ENCODE measurements around the gene ACSM5.

The ACSM5 gene

DNA sequence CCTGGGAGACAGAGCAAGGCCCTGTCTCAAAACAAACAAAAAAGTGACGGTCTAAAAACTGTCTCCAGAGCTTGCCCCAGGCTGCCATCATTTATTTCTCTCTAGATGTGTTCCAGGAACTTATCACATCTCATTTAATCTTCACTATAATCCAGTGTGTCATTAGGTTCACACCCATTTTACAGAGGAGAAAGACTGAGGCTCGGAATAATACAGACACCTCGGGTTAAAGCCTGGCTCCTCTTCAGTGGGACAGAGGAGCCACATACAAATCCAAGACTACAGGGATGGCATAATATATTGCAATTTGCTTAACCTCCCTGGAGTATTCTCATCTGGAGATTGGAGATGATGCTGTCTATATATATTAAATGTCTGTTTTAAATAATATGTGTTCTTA, 10.7 kb upstream of the ACSM5 start:
- Histone ChIP-seq H3K79me2 (ENCODE audit: control insufficient read depth, low read length) (no peaks in the 10 kb centered on the region), H3K4me2 (ENCODE audit: low read length) (no peak overlapping the region), H3K36me3 (ENCODE audit: control insufficient read depth, low read length) (no peaks in the 10 kb centered on the region), H3K4me3 (ENCODE audit: low read length) (no peak overlapping the region), H3F3A (ENCODE audit: control insufficient read depth, insufficient read depth) (no peaks in the 10 kb centered on the region), H3K9me3 (ENCODE audit: control insufficient read depth, insufficient read depth, low read length) (no peaks in the 10 kb centered on the region), H3K27me3 (ENCODE audit: control insufficient read depth, low read length) (no peaks in the 10 kb centered on the region), H3K9me2 (replicated peaks; ENCODE audit: control insufficient read depth, low read length) (no peaks in the 10 kb centered on the region), H4K20me1 (ENCODE audit: control insufficient read depth, insufficient read depth, low read depth, low read length) (no peaks in the 10 kb centered on the region), H3K27ac (ENCODE audit: low read depth, low read length) (no peak overlapping the region), H3K4me1 (ENCODE audit: control insufficient read depth, low read length) (no peaks in the 10 kb centered on the region)
- no peak for TF ChIP-seq EZH2phosphoT487 (IDR thresholded peaks at IDR 0.05; ENCODE audit: borderline replicate concordance, low read length)
- TF ChIP-seq, protein P1, sequence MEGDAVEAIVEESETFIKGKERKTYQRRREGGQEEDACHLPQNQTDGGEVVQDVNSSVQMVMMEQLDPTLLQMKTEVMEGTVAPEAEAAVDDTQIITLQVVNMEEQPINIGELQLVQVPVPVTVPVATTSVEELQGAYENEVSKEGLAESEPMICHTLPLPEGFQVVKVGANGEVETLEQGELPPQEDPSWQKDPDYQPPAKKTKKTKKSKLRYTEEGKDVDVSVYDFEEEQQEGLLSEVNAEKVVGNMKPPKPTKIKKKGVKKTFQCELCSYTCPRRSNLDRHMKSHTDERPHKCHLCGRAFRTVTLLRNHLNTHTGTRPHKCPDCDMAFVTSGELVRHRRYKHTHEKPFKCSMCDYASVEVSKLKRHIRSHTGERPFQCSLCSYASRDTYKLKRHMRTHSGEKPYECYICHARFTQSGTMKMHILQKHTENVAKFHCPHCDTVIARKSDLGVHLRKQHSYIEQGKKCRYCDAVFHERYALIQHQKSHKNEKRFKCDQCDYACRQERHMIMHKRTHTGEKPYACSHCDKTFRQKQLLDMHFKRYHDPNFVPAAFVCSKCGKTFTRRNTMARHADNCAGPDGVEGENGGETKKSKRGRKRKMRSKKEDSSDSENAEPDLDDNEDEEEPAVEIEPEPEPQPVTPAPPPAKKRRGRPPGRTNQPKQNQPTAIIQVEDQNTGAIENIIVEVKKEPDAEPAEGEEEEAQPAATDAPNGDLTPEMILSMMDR (IDR thresholded peaks at IDR 0.05; ENCODE audit: low read depth, low read length, poor library complexity, severe bottlenecking) = no peak

DNA sequence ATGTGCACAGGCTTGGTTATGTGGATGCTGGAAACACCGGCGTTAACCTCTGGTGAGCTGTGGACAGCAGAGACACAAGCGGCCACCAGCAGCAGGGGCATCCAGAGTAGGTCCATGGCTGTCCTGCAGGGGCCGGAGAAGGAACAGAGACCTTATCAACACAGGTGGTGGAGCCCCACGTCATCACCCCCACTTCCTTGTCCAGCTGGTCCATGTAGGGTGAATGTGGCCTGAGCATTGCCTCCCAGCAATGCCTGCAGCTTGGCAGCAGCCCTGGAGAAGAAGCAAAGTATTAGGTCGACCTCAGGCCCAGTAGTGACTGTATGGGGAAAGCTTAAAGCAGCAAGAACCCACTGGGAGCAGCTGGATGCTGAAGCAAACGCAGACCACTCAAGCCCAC, 10.1 kb upstream of the ACSM5 start:
- Histone ChIP-seq H4K20me1 (ENCODE audit: control insufficient read depth, insufficient read depth, low read depth, low read length) (no peaks in the 10 kb centered on the region), H3K79me2 (ENCODE audit: control insufficient read depth, low read length) (no peaks in the 10 kb centered on the region), H3K4me1 (ENCODE audit: control insufficient read depth, low read length) (no peaks in the 10 kb centered on the region), H3K9me2 (replicated peaks; ENCODE audit: control insufficient read depth, low read length) (no peaks in the 10 kb centered on the region), H3K4me3 (ENCODE audit: low read length) (no peak overlapping the region), H3K4me2 (ENCODE audit: low read length) (no peak overlapping the region), H3K9me3 (ENCODE audit: control insufficient read depth, insufficient read depth, low read length) (no peaks in the 10 kb centered on the region), H3K27ac (ENCODE audit: low read depth, low read length) (no peak overlapping the region), H3F3A (ENCODE audit: control insufficient read depth, insufficient read depth) (no peaks in the 10 kb centered on the region), H3K27me3 (ENCODE audit: control insufficient read depth, low read length) (no peaks in the 10 kb centered on the region), H3K36me3 (ENCODE audit: control insufficient read depth, low read length) (no peaks in the 10 kb centered on the region)
- TF ChIP-seq EZH2phosphoT487 (IDR thresholded peaks at IDR 0.05; ENCODE audit: borderline replicate concordance, low read length) = no peak
- TF ChIP-seq, protein P1 (IDR thresholded peaks at IDR 0.05; ENCODE audit: low read depth, low read length, poor library complexity, severe bottlenecking) = no peak

DNA sequence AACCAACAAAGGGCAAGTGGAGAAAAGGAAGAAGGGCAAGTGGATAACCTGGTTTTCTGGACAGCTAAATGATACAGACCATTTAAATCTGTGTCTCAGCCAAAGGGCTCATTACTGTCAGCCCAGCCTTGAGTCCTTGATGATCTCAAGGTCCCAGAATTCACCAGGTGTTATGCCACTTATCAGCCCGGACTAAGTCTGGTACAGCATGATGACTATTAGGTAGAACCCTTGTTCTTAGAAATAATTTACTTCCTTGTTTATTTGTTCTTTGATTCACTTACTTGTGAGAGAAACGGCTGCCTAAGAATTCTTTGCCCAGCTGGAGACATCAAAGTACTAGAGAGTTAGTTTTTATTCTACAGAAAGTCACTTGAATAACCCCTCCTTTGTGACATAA, 8.3 kb upstream of the ACSM5 start:
- no peaks in the 10 kb centered on the region for H3K4me1 ChIP-seq (ENCODE audit: control insufficient read depth, low read length)
- H3K4me2 ChIP-seq (ENCODE audit: low read length) = no peak overlapping the region
- no peaks in the 10 kb centered on the region for H3K79me2 ChIP-seq (ENCODE audit: control insufficient read depth, low read length)
- H3K27ac ChIP-seq (ENCODE audit: low read depth, low read length) = no peak overlapping the region
- no peaks in the 10 kb centered on the region for H4K20me1 ChIP-seq (ENCODE audit: control insufficient read depth, insufficient read depth, low read depth, low read length)
- no peak overlapping the region for H3K4me3 ChIP-seq (ENCODE audit: low read length)
- no peaks in the 10 kb centered on the region for H3K36me3 ChIP-seq (ENCODE audit: control insufficient read depth, low read length)
- no peaks in the 10 kb centered on the region for H3K9me2 ChIP-seq (replicated peaks; ENCODE audit: control insufficient read depth, low read length)
- H3K27me3 ChIP-seq (ENCODE audit: control insufficient read depth, low read length) = no peaks in the 10 kb centered on the region
- TF ChIP-seq, protein P1 (IDR thresholded peaks at IDR 0.05; ENCODE audit: low read depth, low read length, poor library complexity, severe bottlenecking) = no peak
- no peak for TF ChIP-seq EZH2phosphoT487 (IDR thresholded peaks at IDR 0.05; ENCODE audit: borderline replicate concordance, low read length)
- no peaks in the 10 kb centered on the region for H3F3A ChIP-seq (ENCODE audit: control insufficient read depth, insufficient read depth)
- no peaks in the 10 kb centered on the region for H3K9me3 ChIP-seq (ENCODE audit: control insufficient read depth, insufficient read depth, low read length)
